ENCODE measurements around the gene TNFRSF9.
"Not testable (repeated sequence)": the region's sequence is repeated elsewhere in the genome, so short reads cannot be mapped to it uniquely, and the experiment has no call there.

The TNFRSF9 gene

DNA sequence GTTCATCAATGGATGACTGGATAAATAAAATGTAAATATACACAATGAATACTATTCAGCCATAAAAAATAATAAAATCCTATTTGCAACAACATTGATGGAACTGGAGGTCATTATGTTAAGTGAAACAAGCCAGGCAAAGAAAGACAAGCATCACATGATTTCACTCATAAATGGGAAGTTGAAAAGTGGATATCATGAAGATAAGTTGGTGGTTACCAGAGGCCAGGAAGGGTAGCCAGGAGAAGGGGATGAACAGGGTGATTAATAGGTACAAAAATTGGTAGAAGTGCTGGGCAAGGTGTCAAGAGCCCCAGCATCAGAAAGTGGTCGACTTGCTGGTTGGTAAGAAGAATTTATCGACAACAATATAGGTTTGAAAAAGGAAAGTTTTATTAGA, 19.5 kb upstream of the TNFRSF9 start:
- DNase-seq = no peak

DNA sequence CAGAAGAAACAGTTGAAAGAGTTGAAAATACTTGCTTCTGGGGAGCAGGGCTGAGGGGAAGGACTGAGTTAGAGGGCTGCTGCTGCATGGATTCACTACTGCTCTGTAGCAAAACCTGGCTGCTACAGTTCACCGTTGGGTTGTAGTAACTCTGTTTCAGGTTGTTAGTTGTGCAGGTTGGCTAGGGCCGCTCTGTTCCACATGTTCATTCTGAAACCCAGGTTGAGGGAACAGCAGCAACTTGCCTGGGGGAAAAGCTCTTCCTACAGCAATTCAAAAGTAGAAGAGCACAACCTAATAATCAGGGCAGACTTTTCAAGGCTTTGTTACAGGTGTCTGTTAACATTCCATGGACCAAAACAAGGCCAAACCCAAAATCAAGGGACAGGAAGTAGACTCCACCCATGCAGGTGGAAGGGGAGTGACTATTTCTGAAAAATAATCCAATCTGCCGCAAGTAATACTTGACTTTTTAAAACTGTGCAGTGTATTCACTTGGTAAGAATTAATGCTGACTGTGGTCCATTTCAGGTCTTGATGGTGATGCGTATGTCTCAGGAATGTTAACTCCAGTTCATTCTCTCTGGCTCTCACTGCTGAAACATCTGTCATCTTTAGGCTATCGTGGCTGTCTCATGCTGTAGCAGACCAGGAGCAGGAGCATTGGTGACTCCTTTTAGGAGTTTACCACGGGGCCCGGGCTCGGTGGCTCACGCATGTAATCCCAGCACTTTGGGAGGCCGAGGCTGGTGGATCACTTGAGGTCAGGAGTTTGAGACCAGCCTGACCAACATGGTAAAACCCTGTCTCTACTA, 15.8 kb upstream of the TNFRSF9 start:
- no peak for DNase-seq

DNA sequence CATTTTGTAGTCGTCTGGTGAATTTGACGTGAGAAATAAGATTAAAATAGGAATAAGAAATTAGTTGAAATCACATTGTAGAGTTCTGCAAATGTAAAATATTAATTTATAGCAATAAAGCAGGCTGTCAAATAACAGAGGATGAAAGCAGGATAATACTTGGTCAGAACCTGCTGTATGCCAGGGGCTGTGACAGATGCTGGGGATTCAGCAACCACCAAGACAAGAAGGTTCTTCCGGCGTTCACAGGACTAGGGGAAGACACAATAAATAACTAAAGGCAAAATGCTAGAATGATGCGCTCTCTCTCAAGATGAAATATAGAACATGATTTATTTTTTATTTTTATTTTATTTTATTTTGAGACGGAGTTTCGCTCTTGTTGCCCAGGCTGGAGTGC, 14.0 kb upstream of the TNFRSF9 start:
- peak; percentile 14 for DNase-seq

DNA sequence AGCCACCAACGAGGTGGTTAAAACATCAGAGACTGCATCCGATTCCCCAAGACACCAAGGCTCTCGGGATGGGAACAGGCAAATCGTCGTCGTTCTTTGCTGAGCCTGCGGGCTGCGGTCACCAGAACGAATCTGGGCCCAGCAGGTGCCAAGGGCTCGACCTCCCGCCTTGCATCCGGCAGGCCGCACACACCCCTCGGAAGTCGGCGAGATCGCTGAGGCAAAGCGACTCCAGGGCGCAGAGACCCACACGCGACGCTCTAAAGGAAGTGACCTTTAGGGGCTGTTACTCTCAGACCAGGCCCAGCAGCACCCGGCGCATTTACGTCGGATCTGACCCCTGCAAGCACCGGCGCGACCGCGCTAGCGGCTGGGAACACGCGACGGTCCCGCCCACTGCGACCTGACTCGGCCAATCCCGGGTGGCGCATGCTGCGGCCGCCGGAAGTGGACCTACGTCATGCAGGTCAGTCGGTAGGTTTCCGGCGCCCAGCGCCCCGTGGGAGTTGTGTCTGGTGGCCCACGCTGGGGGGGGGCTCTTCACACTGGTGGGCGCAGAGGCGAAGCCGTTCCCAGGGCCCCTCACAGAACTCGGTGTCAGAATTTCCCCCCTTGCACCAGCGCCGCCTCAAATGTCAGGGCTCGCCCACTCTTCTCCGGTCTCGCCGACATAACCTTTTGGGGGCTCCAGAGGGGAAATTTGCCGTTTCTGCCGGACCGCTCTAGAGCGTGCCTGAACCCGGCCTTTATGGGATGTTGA, 13.4 kb upstream of the TNFRSF9 start:
- DNase-seq = peak; percentile 93

DNA sequence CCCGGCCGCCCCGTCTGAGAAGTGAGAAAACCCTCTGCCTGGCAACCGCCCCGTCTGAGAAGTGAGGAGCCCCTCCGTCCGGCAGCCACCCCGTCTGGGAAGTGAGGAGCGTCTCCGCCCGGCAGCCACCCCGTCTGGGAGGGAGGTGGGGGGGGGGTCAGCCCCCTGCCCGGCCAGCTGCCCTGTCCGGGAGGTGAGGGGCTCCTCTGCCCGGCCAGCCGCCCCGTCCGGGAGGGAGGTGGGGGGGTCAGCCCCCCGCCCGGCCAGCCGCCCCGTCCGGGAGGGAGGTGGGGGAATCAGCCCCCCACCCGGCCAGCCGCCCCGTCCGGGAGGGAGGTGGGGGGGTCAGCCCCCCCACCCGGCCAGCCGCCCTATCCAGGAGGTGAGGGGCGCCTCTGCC, 12.2 kb upstream of the TNFRSF9 start:
- DNase-seq = not testable (repeated sequence)

DNA sequence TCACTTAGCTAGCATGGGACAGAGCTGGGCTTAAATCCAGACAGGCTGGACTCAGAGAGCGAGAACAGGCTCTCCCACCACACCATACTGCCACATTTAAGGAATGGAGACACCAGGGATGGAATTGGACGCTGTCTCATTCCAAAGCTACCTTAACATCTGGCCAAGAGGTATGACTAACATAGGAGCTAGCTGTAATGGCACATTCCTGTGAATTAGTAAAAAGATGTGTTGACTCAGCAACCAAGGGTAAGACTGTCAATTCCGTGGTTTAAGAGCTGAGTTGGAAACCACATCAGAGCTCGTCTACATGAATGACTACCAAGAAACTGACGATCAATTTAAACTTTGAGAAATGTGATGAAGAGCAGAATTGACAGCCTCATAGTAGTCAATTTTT, 8.3 kb upstream of the TNFRSF9 start:
- no peak for DNase-seq

DNA sequence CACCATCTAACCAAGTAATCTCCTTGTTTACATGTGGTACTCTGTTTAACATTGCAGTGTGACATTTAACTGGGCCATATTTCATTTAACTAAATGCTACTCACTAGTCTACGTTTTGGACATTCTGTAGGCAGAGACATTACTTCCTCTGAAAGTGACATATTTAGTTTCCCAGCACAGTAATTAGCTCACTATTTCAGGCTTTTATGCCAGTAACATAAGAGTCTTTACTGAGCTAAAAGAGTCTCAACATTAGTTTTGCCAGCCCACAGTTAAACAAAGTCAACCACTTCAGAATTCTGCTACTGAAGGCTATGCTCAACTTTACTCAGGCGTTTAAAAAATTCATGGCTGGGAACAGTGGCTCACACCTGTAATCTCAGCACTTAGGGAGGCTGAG, 2.6 kb upstream of the TNFRSF9 start:
- DNase-seq = no peak

DNA sequence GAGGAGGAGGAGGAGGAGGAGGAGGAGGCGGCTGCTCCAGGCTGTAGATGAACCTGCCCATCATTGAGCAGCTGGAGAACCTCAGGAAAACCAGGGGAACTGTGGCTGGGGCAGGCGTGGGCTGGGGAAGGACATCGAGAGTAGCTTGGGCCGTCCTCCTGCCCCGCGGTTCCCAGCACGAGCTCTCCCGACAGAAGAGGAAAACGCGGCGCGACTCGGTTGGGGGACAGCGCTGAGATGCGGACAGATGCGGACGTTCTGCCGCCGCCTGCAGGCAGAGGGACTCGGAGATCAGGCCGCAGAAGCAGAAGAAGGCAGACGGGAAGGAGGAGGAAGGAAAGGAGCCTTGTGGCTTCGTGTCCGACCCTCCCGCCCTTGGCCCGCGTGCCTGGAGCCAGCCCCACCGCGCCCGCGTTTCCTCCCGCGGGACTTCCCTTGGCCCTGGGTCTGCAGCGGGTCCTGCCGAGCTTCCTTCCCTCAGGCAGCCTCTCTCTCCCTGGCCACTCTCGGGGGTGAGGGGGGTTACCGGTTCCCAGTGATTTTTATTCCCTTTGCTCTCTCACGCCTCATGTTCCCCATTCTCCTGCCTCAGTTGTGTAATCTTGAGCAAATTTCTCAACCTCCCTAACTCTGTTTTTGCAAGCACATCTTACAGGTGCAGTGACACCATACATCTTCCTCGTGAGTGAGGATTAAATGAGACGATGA, 1.7 kb upstream of the TNFRSF9 start:
- DNase-seq = peak; percentile 85

DNA sequence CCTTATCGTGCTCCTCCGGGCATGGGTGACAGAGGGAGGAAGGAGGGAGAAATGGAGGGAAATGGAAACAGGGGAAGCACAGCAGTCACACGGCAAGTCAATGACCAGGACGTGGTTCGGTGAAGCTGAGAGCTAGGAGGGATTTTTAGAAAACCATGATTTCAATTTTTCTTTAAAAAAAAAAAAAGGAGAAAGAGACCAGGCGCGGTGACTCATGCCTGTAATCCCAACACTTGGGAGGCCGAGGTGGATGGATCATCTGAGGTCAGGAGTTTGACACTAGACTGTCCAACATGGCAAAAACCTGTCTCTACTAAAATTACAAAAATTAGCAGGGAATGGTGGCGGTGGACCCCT, 776 bp upstream of the TNFRSF9 start:
- DNase-seq = no peak

DNA sequence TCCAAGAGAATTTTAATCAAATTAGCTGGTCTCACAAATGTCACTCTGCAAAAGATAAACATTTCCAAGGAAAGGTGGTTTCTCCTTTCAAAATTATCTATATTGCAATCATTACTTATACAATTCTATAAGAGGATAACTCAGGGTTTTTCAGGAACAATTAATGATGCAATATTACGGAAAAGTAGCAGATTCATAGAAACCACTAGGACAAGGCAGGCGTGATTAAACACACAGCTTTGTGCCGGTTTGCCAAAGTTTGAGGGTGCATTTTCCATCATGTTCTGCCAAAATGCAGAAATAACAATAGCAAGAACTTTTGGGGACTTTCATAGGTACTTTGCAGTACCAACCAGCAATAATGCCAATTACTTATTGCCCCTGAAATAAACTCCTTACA, 605 bp downstream of the TNFRSF9 start:
- DNase-seq = no peak

DNA sequence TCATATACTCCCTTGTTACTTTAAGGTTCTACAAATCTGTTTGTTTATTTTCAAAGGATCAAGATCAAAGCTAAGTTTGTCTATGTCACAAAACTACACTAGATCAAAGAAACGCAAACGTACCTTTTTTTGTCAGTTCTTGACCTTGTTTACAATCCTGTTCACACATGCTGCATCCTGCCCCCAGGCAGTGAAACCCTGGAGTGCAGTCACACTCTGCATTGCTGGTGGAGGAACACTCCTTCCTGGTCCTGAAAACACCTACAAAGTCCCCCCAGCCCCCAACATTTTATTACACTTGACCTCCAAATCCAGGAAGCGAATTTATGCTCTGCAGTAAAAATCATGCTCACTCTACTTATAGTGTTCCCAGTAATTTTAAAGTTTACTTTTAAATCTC, 2.6 kb downstream of the TNFRSF9 start:
- DNase-seq = no peak

DNA sequence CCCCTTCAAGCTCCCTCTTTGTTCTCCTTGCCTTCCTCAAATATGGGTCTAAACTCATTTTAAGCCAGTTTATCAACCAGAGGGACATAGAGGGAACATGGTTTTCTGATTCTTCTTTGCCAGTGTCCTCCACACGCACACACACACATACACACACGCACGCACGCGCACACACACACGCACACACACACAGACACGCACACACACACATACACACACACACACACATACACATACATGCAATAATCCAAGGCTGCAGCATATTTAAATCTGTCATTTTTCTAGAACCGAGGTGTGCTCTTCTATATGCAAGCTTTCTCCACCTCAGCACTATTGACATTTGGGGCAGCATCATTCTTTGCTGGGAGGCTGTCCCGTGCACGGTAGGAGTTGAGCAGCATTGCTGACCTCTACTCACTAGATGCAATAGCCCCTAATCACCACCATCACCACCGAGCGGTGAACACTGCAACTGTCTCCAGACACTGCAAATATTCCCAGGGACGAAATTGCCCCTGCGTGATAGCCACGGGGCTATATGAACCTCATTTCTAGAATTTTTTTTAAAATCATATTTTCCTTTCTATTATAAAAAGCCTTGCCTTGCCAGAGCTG, 8.0 kb downstream of the TNFRSF9 start:
- no peak for DNase-seq

DNA sequence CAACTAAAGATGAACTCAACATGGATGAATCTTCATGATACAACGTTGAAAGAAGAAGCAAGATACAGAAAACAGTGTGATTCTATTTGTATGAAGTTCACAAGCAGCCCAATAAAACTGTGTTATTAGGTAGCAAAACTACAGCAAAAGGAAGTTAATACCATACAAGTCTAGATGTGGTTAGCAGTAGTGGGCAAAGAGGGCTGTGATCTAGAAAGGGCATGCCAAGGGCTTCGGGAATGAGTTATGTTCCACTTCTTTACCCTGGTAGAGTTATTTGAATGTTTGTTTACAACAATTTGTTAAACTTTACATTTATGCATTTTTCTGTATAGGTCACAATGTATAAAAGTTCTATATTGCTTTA, 9.2 kb downstream of the TNFRSF9 start:
- DNase-seq = no peak

DNA sequence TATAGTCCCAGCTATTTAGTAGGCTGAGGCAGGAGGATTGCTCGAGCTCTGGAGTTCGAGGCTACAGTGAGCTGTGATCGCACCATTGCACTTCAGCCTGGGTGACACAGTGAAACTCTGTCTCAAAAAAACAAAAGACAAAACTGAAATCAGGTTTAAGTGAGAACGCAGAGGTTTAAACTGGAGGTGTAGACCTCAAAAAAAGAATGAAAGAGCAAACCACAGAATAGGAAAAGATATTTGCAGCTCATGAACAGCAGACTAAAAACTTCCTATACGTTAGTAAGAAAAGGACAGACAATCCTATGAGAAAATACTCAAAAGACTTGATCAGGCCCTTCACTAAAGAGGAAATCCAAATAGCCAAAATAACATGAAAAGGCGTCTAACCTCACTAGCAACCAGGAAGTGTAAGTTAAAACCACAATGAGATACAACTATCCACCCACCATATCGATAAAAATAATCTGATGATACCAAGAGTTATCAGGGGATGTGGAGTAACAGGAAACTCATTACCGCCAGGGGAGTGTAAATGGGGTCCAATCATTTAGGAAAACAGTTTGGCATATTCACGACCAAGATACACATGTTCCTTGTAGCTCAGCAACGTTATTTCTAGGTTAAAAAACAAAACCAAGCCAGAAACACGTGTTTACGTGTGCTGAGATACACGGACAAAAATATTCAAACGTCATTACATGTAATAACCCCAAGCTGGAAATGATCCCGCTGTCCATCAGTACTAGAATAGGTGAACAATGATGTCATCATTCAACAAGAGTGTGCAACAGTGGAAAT, 9.8 kb downstream of the TNFRSF9 start:
- no peak for DNase-seq

DNA sequence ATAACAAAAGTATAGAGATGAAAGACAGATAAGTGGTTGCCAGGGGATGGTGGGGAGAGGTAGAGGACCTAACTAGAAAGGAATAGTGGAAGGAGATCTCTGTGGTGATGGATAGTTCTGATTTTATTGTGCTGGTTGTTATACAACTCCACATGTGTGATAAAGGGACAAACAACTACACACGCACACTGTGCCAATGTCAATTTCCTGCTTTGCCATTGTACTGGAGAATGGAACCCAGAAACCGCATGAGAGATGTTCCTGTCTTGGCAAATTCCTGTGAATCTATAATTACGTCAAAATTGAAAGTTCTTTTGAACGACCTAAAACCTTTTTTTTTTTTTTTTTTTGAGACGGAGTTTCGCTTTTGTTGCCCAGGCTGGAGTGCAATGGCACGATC, 11.0 kb downstream of the TNFRSF9 start:
- no peak for DNase-seq

DNA sequence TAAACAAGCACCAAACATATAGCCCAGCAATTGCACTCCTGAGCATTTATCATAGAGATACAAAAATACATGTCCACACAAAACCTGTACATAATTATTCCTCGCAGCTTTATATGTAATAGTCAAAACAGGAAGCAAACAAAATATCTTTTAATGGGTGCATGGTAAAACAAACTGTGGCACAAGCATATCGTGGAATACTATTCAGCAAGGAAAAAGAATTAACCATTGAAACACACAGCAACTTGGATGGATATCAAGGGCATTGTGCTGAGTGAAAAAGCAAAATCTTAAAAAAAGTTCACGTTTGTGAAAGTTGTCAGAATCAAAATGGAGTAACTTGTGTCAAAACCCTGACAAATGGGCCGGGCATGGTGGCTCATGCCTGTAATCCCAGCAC, 12.4 kb downstream of the TNFRSF9 start:
- DNase-seq = no peak

DNA sequence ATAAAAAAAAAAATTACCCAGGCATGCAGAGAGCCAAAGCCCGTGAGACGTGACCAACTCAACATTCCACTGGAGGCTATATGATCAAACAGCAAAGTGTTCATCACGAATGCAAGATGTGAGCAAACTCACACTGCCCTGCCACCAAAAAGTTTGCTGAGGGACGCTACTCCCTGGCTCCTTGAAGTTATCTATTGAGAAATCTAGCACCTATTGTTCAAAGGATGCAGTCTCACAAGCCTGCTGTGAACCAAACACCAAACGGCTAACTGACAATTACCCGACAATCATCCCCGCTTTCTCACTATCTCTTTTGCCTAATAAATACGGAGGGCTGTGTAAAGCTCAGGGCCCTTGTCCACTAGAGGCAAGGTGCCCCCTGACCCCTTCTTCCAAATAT, 13.6 kb downstream of the TNFRSF9 start:
- DNase-seq = not testable (repeated sequence)

DNA sequence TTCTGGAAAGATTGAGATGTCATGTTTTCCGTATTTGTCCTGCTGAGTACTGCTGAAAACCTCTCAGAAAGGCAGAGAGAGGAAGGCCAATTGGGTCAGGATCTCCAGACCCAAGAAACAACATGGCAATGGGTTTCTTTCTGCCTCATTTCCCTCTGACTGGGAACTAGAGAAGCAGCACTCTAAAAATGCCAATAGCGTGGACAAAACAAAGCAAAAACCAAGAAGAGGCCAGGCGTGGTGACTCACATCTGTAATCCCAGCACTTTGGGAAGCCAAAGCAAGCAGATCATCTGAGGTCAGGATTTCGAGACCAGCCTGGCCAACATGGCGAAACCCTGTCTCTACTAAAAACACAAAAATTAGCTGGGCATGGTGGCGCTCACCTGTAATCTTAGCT, 18.3 kb downstream of the TNFRSF9 start:
- DNase-seq = no peak

DNA sequence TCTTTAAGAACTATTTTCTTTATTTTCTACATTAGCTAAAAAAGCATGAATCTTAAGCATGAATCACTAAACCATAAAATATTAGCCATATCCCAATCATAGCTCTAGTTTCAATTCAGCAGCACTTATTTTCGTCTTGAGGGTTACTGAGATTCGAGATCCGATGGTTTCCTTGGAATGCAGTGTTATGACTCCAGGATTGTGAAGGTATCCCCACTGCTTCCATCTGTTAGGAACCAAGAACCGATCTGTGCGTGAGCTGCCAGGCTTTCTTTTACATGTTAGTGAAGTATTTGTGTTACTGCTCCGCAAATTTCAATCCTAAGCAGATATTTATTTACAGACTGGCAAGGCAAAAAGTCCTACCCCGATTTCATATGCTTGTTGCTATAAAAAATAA, 18.8 kb downstream of the TNFRSF9 start:
- no peak for DNase-seq

DNA sequence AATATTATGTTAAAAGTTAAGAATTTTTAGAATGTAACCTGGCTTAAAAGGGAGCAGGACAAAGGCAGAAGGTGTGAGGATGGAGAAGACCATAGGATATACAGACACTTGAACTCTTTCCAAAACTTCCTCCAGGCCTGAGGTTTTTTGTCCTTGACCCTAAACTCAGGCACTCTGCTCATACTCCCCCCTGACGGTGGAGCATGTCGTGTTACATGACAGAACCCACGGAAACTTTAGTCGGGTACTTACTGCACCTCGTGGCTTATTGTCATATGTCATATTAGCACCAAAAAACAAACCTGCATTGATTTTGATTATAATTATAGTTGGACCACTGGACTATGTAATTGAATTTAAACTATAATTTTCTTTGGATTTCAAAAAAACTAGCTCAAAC, 20.8 kb downstream of the TNFRSF9 start:
- DNase-seq = no peak

DNA sequence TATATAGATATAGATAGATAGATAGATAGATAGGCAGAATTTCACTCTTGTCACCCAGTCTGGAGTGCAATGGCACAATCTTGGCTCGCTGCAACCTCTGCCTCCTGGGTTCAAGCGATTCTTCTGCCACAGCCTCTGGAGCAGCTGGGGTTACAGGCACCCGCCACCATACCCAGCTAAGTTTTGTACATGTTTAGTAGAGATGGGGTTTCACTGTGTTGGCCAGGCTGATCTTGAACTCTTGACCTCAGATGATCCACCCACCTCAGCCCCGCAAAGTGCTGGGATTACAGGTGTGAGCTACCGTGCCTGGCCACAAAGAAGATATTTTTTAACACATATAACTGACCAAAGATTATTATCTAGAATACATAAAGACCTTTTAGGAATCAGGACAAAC, 22.7 kb downstream of the TNFRSF9 start:
- not testable (repeated sequence) for DNase-seq

DNA sequence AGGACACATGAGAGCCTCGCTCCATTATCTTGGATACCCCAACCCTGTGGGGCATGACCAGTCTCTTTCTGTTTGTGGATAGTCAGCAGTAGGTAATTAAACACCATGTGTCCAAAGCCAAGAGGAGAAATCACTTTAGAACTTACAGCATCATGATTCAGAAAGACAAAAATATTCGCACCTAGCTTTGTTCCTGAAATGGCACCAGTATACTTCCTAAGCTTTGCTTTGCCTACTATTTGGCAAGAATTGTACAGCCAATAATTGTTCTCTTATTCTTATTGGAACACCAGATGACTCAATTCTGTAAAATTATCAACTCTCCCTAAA, 24.2 kb downstream of the TNFRSF9 start:
- no peak for DNase-seq

Measured in GF-D8 (cell line).